HG03196 (cell line): Measurements from ENCODE around the gene CD82.
"Not testable (repeated sequence)": the region's sequence is repeated elsewhere in the genome, so short reads cannot be mapped to it uniquely, and the experiment has no call there.

Source experiments
- ATAC-seq: cut with Tn5 transposase; IDR thresholded peaks from one replicate; pipeline ENCODE4 v1.9.1; 2021; ENCODE audit not compliant: unreplicated experiment

The CD82 gene

DNA sequence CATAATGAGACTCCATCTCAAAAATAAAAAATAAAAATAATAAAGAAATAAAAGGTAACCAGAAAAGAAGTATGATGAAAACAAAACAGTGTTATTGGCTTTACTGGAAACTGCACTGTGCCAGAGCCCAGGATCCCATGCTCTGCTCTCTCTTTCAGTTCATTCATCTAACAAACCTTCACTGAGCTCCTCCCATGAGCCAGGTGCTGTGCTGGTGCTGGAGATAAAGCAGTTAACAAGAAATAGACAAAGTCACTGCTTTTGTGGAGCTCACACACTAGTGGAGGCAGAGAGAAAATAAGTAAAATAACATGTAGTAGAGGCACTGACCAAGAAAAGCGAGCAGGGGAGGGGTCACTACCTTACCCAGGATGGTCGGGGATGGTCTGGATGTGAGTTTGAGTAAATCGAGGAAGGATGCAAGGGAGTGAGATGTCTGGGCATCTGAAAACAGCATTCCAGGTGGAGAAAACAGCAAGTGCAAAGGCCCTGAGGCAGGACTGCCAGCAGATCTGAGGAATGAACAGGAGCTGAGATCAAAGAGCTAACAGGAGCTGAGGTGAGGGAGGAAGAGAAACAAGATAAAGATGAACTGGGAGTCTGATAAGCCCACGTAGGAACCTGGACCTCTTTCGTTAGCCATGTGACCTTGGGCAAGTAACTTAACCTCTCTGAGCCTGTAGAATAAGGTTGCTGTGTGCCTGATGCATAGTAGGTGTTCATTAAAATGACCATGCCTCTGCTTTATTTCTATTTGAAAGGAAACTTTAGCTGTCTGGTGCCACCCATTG is 31.3 kb upstream of the CD82 start:
- ATAC-seq, result no peak

DNA sequence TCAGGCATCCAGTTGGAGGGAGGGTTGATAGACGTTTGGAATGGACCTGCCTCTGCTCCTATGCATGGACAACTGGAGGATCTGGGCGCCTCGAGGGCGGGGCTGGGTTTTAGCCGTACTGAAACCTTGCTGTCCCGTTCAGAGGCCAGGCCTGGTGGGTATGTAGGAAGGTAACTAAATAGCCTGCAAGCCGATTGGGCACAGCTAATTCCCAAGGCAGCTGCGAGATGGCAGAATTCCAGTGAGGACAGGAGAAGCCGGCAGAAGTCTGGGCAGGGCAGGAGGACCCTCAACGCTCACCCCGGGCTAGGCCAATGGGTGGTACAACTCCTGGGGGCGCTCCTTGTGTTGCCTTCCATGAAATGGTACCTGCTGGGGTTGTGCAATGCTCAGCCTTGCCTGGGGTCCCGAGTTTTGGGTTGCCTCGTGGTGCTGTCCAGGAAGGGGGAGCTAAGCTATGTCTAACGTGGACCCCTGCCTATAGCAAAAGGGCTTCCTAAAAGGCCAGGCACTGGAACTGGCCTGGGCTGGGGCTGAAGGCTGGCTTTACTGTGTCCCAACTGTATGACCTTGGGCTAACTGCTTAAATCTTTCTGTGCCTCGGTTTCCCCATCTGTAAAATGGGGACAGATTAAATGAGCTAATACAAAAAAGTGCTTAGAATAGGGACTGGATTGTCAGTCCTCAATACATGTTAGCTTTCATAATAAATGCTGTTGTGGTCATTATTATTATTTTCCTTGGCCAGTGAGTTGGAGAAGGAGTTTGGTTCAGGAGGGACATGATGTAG is 30.1 kb upstream of the CD82 start:
- ATAC-seq, result no peak

DNA sequence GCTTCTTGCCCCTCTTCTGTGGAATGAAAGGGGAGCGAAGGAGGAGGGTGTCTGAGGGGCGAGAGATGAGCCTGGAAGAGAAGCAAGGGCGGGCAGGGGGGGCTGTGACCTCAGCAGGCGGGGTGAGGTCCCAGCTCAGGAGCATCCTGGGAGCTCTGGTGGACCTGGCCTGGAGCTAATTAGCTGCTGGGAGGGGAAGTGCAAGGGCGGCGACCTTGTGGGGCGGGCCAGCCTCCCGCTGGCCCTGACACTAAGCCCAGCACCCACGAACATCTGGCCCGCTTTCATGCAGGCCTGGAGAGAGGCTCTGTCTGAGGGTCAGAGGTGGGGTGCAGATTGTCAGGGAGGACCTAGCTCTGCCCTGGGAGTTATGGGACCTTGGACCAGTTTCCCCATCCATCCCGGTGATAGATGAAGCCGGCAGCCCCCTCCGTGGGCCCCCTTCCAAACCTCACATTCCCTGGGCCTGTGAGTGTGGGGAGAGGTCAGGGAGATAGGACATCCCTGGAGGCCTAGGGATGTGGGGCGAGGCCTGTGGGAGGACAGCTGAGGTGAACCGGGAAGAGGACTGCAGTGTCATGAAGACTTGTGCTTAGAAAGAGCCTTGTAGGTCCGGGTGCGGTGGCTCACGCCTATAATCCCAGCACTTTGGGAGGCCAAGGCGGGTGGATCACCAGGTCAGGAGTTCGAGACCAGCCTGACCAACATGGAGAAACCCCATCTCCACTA is 28.5 kb upstream of the CD82 start:
- no peak for ATAC-seq

DNA sequence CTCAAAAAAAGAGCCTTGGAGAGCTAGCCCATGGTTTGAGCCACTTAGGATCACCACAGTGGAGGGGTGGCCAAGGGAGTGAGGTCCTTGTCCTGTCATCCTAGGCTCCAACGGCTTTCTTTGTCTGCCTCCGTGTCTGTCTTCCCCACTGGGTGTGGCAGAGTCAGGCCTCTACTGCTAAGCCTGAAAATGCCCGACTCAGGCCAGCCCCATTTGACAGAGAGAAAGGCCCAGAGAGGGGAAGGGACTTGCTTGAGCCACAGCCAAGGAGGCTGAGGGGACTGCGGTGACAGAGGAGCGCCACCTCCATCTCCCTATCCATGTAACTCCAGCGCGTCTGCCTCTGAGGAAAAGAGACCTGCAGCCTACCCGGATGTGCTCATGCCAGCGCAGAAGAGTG is 27.8 kb upstream of the CD82 start:
- no peak for ATAC-seq

DNA sequence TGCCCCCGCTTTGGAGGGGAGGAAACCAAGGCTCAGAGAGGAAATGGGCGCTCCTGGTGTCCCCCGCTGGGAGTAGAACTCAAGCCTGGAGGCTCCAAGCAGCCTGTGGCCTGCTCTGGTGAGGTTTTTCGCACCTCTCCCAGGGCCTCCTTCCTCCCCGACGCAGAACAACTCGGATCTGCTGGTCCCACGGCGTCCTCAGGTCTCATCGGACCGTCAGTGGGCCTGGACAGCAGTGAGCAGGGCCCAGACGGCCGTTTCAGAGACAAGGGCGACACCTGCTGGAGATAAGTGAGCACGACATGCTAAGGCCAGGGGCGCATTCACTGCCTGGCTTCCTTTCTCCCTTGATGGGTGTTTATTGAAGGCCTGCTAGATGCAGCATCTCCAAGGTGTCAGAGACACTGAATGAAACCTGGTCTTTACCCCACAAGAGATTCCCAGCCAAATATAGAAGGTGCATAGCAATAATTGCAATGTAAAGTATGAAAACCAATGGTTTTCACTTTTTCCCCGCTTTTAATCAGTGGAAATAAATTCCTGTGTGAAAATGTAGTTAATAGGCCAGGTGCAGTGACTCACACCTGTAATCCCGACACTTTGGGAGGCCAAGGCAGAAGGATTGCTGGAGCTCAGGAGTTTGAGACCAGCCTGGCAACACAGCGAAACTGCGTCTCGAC is 26.9 kb upstream of the CD82 start:
- no peak for ATAC-seq

DNA sequence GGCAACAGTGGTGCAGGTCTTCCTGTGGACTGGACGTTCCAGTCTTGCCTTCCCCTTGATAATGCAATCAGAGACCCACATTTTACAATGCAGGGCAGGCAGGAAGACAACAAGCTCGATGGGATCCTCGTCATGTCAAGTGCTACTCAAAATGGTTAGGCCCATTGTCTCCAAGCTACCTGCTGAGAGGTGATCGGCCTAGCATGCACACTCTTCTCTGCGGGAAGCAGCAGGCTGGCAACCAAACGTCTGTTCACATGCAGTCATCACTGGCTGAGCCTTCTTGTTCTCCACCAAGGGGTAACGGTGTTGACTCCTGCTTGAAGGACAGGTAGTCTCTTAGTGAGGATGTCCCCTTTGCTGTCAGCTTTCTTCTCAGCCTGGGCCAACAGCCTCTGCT is 25.5 kb upstream of the CD82 start:
- no peak for ATAC-seq

DNA sequence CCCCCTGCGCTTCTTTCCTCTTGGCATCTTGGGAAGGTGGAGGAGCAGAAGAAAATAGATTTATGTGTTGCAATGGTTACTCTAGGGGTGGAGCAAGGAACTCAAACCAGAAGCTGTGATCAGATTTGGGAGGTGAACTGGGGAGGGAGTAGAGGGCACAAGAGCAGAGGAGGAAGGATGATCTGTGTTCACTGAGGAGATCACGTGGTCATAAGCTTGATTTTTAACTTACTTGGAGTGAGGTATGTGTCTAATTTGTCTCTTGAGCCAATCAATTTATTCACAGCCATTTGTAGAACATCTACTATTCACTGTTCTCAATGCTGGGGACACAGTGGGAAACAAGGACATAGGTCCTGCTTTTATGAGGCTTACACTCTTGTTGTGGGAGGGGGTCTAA is 24.8 kb upstream of the CD82 start:
- ATAC-seq, result no peak

DNA sequence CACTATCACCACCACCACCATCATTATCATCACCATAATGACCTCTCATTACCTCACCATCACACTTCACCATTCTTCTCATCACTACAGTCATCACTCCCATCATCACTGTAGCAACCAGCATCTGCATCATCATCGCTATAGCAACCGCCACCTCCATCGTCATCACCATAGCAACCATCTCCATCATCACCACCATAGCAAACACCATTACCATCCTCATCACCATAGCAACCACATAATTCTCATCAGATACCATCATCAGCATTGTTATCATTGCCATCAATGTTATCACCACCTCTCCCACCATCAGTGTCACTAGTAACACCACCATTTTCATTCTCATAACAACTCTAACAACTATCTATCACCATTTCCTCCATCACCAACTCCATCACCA is 23.1 kb upstream of the CD82 start:
- no peak for ATAC-seq

DNA sequence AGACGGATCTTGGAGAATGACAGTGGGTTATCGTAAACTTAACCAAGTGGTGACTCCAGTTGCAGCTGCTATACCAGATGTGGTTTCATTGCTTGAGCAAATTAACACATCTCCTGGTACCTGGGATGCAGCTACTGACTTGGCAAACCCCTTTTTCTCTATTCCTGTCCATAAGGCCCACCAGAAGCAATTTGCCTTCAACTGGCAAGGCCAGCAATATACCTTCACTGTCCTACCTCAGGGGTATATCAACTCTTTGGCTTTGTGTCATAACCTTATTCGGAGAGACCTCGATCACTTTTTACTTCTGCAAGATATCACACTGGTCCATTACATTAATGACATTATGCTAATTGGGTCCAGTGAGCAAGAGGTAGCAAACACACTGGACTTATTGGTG is 18.5 kb upstream of the CD82 start:
- not testable (repeated sequence) for ATAC-seq

DNA sequence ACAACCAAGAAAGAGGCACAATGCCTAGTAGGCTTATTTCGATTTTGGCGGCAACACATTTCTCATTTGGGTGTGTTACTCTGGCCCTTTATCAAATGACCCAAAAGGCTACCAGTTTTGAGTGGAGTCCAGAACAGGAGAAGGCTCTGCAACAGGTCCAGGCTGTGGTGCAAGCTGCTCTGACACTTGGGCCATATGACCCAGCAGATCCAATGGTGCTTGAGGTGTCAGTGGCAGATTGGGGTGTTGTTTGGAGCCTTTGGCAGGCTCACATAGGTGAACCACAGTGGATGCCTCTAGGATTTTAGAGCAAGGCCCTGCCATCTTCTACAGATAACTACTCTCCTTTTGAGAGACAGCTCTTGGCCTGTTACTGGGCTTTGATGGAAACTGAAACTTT is 17.9 kb upstream of the CD82 start:
- not testable (repeated sequence) for ATAC-seq

DNA sequence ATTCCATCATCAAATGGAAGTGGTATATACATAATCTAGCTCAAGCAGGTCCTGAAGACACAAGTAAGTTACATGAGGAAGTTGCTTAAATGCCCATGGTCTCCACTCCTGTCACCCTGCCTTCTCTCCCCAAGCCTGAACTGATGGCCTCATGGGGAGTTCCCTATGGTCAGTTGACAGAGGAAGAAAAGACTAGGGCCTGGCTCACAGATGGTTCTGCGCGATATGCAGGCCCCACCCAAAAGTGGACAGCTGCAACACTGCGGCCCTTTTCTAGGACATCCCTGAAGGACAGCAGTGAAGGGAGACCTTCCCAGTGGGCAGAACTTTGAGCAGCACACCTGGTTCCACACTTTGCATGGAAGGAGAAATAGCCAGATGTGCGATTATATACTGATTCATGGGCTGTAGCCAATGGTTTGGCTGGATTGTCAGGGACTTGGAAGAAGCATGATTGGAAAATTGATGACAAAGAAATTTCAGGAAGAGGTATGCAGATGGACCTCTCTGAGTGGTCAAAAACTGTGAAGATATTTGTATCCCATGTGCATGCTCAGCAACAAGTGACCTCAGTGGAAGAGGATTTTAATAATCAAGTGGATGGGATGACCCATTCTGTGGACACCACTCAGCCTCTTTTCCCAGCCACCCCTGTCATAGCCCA is 17.3 kb upstream of the CD82 start:
- no peak for ATAC-seq

DNA sequence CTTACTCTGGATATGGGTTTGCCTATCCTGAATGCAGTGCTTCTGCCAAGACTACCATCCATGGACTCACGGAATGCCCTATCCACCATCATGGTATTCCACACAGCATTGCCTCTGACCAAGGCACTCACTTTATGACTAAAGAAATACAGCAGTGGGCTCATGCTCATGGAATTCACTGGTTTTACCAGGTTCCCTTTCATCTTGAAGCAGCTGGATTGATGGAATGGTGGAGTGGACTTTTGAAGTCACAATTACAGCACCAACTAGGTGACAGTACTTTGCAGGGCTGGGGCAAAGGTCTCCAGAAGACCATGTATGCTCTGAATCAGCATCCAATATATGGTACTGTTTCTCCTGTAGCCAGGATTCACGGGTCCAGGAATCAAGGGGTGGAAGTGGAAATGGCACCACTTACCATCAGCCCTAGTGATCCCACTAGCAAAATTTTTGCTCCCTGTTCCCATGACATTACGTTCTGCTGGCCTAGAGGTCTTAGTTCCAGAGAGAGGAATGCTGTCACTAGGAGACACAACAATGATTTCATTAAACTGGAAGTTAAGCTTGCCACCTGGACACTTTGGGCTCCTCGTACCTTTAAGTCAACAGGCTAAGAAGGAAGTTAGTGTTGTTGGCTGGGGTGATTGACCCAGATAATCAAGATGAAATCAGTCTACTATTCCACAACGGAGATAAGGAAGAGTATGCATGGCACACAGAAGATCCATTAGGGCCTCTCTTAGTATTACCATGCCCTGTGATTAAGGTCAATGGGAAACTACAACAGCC is 16.3 kb upstream of the CD82 start:
- ATAC-seq, result not testable (repeated sequence)

DNA sequence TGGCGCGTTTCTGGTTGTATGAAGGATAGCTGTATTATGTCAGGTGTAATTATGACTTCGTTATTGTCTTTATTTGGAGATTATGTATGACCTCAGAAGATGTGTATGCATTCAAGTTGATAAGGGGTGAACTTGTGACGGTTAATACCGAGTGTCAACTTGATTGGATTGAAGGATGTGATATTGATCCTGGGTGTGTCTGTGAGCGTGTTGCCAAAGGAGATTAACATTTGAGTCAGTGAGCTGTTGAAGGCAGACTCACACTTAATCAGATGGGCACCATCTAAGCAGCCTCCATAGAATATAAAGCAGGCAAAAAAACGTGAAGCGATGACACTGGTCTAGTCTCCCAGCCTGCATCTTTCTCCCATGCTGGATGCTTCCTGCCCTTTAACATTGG is 15.3 kb upstream of the CD82 start:
- no peak for ATAC-seq

DNA sequence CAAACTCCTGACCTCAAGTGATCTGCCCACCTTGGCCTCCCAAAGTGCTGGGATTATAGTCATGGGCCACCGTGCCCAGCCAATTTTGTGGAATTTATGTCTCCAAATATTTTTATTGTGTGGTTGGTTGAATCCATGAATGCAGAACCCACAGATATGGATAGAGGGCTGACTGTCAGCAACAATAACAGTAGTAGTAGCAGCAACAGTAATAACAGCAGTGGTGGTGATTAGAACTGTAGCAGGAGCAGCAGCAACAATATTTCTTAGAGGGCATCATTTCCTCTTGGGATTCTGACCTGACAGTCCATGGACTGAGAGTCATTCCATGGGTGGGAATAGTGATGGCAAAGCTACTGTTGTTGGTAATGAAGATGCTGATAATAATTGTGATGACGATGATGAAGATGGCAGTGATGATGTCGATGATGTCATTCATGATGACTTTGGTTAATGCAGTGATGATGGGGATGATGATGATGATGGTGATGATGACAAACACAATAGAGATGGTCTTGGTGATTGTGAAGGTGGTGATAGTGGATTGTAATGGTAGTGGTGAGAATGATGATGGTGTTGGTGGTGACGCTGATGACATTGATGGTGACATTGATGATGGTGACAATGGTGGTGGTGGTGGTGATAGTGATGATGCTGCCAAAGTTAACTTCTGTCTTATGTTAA is 13.9 kb upstream of the CD82 start:
- ATAC-seq, result no peak

DNA sequence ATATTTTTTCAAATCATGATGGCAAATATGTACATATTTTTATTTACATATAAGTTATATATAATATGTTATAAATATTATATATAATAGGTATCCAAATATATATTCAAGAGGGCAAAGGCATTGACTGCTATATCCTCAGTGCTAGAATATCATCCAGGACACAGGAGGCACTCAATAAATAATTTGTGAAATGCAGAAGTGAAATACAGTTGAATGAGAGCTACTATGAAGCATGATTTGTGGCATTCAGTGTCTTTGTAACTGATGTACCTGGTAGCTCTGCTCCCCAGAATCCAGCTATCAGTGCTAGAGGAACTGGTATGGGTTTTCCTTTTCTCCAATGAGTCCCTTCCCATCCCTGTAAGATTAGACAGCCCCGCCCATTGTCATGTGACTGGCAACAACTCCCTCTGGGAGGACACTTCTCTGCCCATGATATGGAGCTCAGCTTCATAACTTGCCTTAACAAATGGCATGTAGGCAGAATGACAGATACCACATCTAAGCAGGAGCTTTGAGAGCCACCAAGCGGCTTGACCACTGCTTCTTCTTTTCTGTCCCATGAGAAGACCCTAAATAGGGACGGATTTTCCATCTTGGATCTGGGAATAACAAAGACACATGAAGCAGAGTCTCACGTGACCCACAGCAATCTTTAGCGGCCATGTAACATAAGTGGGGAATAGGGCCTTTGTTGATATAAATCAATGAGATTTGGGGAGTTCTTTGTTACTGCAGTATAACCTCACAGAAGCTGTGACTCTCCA is 10.2 kb upstream of the CD82 start:
- no peak for ATAC-seq

DNA sequence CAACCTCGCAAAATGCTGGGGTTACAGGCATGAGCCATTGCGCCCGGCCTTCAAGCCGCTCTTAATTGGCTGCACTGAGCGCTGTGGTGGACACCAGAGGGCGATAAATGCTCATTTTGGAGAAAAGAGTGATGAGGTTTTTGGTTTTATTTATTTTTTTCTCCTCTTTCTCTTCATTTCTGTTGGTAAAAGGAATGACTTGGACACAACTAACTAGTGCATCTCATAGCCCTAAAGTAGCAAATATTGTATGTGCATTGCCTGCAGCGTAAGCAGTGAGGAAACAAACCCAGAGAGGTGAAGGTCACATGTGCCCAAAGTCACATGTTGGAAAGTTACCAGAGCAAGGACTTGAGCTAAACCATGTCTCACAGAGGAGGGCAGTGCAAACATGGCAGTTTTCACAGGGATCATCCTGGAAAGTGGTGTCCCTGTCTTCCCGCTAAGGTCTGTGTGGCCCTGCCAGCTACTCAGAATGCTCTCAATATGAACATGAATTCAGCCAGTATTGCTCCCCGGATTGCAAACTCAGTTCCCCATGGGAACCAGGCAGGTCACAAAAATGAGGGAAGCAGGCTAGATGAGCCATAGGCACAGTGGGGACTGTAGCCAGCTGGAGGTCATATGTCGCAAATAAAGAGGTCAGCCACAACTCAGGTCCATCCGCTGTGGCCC is 8.6 kb upstream of the CD82 start:
- no peak for ATAC-seq

DNA sequence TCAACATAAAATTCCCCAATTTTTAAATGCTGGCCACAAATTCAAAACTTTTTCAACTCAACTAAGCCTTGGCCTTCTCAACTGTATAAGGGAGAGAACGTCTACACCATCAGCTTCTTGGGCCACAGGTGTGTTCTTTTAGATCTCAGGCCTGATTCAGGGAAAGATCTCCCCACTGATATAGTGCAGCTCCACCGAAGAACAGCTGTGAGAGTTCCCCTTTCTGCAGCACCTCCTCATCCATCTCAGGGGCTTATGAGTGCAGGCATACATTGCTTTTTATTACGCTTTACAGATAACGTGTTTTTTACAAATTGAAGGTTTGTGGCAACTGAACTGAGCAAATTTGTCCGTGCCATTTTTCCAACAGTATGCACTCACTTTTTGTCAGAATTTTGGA is 8.0 kb upstream of the CD82 start:
- no peak for ATAC-seq
